ENCODE data around the gene MYO3B.

MYO3B gene

DNA sequence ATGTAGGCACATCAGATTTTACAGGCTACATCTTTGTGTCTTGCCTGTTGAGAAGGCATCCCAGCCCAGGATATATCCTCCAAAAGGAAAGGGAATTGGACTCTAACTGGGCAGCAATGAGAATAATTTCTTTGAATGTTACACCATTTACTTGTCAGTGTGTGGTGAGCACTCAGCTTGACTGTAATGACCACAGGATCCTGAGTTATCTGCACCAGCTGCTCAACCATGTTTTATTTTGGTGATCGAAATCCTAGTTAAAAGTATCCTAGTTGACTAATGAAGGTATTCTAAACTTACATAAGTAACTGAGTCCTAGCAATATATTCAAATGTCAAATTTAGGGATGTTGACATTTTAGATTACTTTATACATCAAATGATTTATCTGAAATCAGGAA is 123.0 kb downstream of the MYO3B start:
- no peak for DNase-seq (ENCODE audit: low read depth)

- DNase-seq (ENCODE audit: low read depth), result no peak
Observed at GRCh38 chr2:170301626-170302025, 123.7 kb downstream of the MYO3B start.

- DNase-seq (ENCODE audit: low read depth), result no peak
Observed at GRCh38 chr2:170305711-170306110, 127.8 kb downstream of the MYO3B start.

DNA sequence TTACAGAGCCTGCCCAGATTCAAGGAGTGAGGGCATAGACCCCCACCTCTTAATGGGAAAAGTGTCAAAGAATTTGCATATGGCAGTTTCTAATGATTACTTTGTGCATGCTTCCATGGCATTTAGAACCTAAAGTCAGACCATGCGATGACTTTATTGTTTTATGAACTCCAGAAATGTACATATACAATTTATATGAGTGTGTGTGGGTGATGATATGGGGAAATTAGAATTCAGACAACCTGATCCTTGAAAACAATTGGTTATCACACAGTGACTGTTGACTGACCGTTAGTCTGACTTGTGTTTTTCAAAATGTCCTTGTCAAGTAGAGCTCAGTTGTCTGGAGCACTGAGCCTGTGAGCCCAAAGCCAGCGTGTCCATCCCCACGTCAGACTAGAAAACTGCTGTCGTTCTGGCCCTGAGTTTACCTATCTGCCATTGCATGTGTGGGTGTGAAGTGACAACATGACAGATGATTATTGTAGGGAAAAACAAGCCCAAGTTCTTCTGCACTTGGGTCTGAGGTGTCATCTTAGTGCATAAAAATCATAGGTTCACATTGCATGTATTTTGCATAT is 128.4 kb downstream of the MYO3B start:
- DNase-seq (ENCODE audit: low read depth), result no peak

- DNase-seq (ENCODE audit: low read depth), result no peak
Observed at GRCh38 chr2:170307052-170307451, 129.1 kb downstream of the MYO3B start.

DNA sequence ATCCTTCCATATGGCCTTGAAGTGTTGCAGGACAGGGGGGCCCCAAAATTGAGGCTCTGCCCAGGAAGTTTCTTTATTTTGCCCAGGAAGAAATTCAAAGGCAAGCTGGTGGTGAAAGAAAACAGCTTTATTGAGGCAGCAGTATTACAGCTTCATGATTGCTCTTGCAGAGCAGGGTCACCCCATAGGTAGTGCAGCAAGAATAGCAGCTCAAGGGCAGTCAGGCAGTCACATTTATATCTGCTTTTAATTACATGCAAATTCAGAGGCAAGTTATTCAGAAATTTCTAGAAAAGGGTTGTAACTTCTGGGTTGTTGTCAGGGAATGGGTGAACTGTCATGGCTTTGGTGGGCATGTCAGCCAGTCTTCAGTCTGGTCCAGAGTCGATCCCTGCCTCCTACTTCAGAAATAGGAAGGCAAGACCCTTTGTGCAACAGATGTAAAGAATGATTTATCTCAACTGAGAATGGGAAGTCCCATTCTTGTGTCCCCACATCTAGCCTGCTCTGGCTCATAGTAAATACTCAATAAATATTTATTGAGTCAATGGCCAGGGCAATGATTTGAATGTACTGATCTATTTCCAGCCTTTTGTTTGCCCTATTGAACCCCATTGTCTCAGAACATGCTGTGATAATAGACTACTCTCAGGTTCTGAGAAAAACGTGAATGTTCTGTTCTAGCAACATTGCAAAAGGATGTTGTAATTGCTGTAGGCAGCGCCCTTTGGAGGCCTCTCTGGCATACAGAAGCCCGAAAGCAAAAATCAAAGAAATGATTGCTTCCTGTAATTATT is 129.8 kb downstream of the MYO3B start:
- no peak for DNase-seq (ENCODE audit: low read depth)

DNA sequence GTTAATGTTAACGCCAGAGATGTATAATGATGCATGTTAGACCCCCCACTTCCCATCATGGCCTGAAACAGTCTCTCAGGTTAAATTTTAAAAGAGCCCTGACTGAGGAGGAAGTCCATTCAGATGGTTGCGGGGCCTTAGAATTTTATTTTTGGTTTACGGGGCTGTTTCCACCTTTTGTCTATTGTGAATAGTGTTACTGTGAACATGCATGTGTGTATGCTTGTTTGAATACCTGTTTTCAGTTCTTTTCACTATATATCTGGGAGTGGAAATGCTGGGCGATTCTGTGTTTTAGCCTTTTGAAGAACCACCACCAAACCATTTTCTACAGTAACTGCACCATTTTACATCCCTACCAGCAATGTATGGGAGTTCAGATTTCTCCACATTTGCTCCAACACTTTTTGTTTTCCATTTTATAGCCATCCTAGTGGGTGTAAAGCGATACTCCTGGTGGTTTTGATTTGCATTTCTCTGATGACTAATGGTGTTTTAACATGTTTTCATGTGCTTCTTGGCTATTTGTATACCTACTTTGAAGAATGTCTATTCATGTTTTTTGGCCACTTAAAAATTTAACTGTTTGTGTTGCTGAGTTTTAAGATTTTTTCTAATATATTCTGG is 133.0 kb downstream of the MYO3B start:
- DNase-seq (ENCODE audit: low read depth), result no peak

DNA sequence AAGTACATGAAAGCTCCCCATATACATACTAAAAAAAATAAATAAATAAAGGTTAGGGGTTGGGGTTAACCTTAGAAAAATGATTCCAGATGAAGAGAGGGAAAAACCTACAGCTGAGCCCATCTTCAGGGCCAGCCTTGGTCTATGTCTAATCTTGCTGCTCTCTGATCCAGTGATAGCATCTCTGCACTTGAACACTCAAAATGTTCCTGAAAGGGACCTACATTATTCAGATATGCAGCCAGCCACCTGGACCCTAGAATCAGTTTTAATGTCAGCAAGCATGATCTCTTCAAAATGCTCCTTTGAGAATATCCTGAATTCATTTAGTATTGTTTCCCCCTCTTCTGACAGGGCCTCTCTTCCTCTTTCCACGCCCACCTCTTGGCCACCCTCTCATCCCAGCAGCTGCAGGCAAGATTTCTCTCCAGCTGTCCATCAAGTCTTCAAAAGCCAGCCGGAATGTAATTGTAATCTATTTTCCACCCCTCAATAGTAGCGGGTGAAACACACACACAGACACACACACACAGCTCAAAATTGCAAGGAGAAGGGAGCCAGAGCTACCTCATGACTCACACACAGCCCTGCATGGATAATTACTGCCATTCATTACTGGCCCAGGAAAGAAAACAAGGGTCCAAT is 135.5 kb downstream of the MYO3B start:
- peak; percentile 9 for DNase-seq (ENCODE audit: low read depth)

- DNase-seq (ENCODE audit: low read depth), result no peak
Observed at GRCh38 chr2:170313992-170314348, 136.0 kb downstream of the MYO3B start.

- DNase-seq (ENCODE audit: low read depth), result no peak
Observed at GRCh38 chr2:170314744-170315447, 136.9 kb downstream of the MYO3B start.

DNA sequence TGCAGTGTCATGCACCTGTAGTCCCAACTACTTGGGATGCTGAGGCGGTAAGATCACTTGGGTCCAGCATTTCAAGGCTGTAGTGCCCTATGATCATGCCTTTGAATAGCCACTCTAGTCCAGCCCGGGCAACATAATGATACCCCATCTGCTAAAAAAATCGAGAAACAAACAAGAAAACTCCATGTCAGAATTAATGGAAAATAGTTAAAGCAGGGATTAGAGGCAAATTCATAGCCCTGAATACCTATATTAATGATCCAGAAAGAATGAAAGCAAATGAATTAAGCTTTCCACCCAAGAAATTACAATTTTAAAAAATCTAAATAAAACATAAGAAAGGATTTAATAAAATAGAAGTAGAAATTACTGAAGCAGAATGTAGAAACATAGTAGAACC is 143.0 kb downstream of the MYO3B start:
- no peak for DNase-seq (ENCODE audit: low read depth)

DNA sequence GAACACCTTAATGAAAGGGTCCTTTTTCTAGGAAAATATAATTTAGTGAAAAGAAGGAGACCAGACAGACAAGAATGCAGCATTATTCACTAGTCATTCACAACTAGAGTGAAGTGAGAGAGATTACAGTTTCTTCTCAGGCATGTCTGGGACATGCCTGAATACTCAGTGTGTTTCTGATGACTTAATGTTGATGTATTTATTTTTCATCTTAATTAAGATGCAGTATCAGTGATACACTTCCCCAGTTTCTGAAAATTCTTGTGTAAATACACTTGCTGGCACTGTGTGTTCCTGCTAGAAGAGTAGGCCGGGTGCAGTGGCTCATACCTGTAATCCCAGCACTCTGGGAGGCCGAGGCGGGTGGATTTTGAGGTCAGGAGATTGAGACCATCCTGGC is 143.6 kb downstream of the MYO3B start:
- DNase-seq (ENCODE audit: low read depth), result peak; percentile 16

- no peak for DNase-seq (ENCODE audit: low read depth)
Observed at GRCh38 chr2:170322140-170322766, 144.3 kb downstream of the MYO3B start.

- DNase-seq (ENCODE audit: low read depth), result no peak
Observed at GRCh38 chr2:170323743-170324142, 145.8 kb downstream of the MYO3B start.

GRCh38 chr2:170324640-170325046 is 146.7 kb downstream of the MYO3B start:
- DNase-seq (ENCODE audit: low read depth), result peak; percentile 58

DNA sequence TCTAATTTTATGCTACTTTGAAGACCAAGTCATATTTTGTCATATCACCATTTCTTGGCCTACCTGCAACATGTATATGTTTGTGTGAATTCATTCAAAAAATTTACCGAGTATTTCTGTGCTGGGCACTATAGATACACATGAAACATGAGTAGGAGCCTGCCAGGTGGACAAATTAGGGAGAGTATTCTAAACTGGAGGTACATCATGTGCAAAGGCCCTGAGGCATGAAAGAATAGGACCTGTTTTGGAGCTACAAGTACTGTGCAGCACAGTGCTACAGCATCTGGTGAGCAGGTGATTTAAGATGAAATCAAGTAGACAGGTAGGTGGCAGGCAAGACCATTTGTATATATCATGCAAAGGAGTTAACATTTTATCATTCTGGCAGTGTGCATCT is 152.9 kb downstream of the MYO3B start:
- no peak for DNase-seq (ENCODE audit: low read depth)

GRCh38 chr2:170332676-170333402 is 154.9 kb downstream of the MYO3B start:
- DNase-seq (ENCODE audit: low read depth), result no peak

DNA sequence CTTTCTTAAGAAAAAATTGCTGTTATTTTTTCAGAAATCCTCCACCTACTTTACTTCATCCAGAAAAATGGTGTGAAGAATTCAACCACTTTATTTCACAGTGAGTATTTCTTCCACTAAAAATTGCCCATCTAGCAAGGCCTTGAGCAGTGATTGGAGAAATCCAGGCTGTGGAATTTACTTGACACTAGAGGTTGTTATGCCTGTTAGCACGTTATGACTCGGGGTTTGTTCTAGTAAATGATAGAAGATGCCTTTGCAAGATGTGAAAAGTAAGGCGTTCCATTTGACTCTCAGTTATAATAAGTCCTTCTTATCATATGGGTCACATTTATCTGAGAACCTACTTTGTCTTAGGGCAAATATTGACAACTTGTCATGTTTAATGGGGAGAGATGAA is 157.4 kb downstream of the MYO3B start:
- peak; percentile 6 for DNase-seq (ENCODE audit: low read depth)

DNA sequence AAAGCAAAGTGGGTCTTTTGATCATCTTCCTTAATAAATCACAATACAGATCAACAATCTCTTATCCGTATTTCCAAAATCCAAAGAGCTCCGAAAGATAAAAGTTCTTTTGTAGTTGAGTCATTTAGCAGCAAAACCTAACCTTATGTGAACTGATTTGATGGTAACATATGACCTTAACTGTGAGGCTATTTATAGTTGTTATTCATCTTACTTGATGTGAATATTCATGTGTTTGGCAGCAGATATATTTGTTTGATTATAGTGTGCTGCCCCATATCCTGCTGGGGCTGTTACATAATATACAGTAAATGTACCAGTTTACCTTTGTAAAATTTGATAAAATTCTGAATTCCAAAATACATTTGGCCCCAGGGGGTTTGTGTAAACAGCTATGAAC is 158.5 kb downstream of the MYO3B start:
- no peak for DNase-seq (ENCODE audit: low read depth)

DNA sequence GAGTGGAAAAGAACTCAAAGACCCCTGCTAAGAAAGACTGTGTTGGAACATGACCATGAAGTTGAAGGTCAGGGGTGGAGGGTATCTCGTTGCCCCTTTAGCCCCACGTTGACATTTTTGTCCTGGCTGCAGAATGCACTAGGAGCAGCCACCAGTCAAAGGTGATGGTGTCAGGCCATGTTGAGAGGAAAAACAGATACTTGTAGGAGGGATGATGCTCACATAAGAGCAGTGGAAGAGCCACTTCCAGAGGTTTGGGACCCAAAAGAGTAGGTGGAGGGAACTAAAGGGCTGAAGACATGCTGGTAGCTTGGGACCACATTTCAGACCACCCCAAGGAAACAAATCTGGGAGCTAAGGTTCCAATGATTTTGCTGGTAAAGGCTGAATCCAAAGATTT is 159.0 kb downstream of the MYO3B start:
- no peak for DNase-seq (ENCODE audit: low read depth)

DNA sequence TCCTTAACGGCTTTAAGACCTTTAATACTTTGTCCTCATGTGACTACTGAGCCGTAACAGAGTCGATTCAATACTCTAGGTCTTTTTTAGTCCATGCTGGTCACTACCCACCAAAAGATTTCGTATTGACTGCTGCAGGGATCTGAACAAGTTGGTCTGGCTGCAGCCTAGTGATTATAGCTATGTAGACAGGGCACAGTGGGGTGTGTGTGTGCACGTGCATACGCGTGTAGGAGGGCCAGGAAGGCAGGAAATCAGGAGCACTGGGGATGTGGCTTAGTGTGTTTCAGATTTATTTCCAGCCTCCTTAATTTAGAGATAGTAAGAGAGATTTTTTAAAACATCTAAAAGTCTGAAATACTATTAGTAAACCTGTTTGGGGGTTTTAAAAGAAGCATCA is 161.4 kb downstream of the MYO3B start:
- DNase-seq (ENCODE audit: low read depth), result no peak

All from iris pigment epithelial cell (primary cell).